Endothelial cell of umbilical vein (primary cell): ENCODE data around the gene TSPAN10.

Source experiments
- CTCF ChIP-seq, 2 donors: IDR thresholded peaks; 1 replicate in 1 of 2; 2 replicates in 1 of 2; pipeline ENCODE4 v1.5.1; 2011; ENCODE audit warnings: low read length in 2 of 2, mild to moderate bottlenecking in 2 of 2, moderate library complexity in 2 of 2, control low read depth in 1 of 2, inconsistent platforms in 1 of 2, low read depth in 1 of 2; ENCODE audit not compliant: insufficient read depth in 1 of 2; ENCODE audit errors: extremely low read depth in 1 of 2
- EZH2 ChIP-seq: IDR thresholded peaks from 2 replicates; pipeline ENCODE4 v1.6.1; 2012; ENCODE audit warnings: borderline replicate concordance, low read depth, mild to moderate bottlenecking, moderate library complexity, low read length, inconsistent platforms; ENCODE audit not compliant: severe bottlenecking
- POLR2A ChIP-seq: IDR thresholded peaks from 2 replicates; pipeline ENCODE4 v1.6.1; 2012; ENCODE audit warnings: low read depth, mild to moderate bottlenecking, control low read depth, low read length
- POLR2AphosphoS5 ChIP-seq: IDR thresholded peaks from 2 replicates; pipeline ENCODE4 v1.6.1; 2012; ENCODE audit warnings: low read depth, mild to moderate bottlenecking, control low read depth, low read length, moderate library complexity; ENCODE audit not compliant: insufficient read depth

GRCh38 chr17:81648707-81649085, 11.7 kb downstream of the TSPAN10 start:
- TF ChIP-seq CTCF (IDR thresholded peaks at IDR 0.05; ENCODE audit: extremely low read depth in 1 of 2, insufficient read depth in 1 of 2, low read depth in 1 of 2, low read length in 2 of 2) = no peak
- TF ChIP-seq POLR2A = no peak
- TF ChIP-seq EZH2 = no peak
- no peak for TF ChIP-seq POLR2AphosphoS5
